ENCODE measurements around the gene USP36. TPM values are rescaled to one million over a fixed set of nuclear protein-coding genes. Genes with fewer than 3 reads are reported as not detected.

USP36 gene
- total RNA-seq, 2 donors from 2014 or later: 57.1 to 62.5 TPM

DNA sequence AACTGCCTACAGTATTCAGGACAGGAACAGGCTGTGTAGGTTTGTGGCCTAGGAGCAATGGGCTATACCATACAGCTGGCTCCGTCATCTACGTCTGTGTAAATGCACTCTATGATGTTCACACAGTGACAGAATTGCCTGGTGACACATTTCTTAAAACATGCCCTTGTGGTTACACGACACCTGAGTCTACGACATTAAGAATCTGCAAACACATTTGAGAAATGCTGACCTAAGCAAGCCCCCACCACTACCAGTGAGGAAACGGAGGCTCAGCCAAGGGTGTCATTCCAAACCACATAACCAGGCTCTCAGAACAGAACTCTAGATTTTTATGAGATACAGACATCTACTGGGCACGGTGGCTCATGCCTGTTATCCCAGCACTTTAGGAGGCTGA lies 23.5 kb downstream of the USP36 start:
- Histone ChIP-seq H3K4me3 (ENCODE audit: low read length) (no peak overlapping the region), H3K9me3 (ENCODE audit: control insufficient read depth, low read length) (no peaks in the 10 kb centered on the region), H3K4me1 (ENCODE audit: control insufficient read depth, insufficient read depth, low read length) (no peaks in the 10 kb centered on the region), H3K27ac (ENCODE audit: low read depth, low read length) (no peak overlapping the region), H3K27me3 (ENCODE audit: control insufficient read depth, insufficient read depth, low read length, poor library complexity, severe bottlenecking) (no peaks in the 10 kb centered on the region), H3K9ac (ENCODE audit: extremely low read depth, low read length, poor library complexity, severe bottlenecking) (no peak overlapping the region), H3K36me3 (ENCODE audit: control insufficient read depth, insufficient read depth, low read length) (peaks cover 86% of the 10 kb centered on the region)
- Mint-ChIP-seq H3K9me3 (no peaks in the 10 kb centered on the region), H3K4me3 (no peak overlapping the region), H3K27me3 (ENCODE audit: insufficient read depth) (no peaks in the 10 kb centered on the region), H3K4me1 (no peaks in the 10 kb centered on the region), H3K27ac (no peak overlapping the region), H3K36me3 (ENCODE audit: low read depth) (peaks cover 73% of the 10 kb centered on the region)
- WGBS, 2 experiments (ENCODE audit: insufficient coverage in 1 of 2, insufficient read length in 1 of 2): 86 to 92% methylated on average over 5 to 6 of the region's 6 CpGs
- no peak for DNase-seq
- no peak for TF ChIP-seq CTCF (conservative IDR thresholded peaks at IDR 0.05)

GRCh38 chr17:78815696-78816095 lies 24.9 kb downstream of the USP36 start:
- Mint-ChIP-seq H3K9me3 (no peaks in the 10 kb centered on the region), H3K4me1 (no peaks in the 10 kb centered on the region), H3K4me3 (no peak overlapping the region), H3K27me3 (ENCODE audit: insufficient read depth) (no peaks in the 10 kb centered on the region), H3K36me3 (ENCODE audit: low read depth) (peaks cover 75% of the 10 kb centered on the region), H3K27ac (no peak overlapping the region)
- Histone ChIP-seq H3K9ac (ENCODE audit: extremely low read depth, low read length, poor library complexity, severe bottlenecking) (no peak overlapping the region), H3K27ac (ENCODE audit: low read depth, low read length) (no peak overlapping the region), H3K27me3 (ENCODE audit: control insufficient read depth, insufficient read depth, low read length, poor library complexity, severe bottlenecking) (no peaks in the 10 kb centered on the region), H3K4me3 (ENCODE audit: low read length) (no peak overlapping the region), H3K36me3 (ENCODE audit: control insufficient read depth, insufficient read depth, low read length) (peaks cover 89% of the 10 kb centered on the region), H3K9me3 (ENCODE audit: control insufficient read depth, low read length) (no peaks in the 10 kb centered on the region), H3K4me1 (ENCODE audit: control insufficient read depth, insufficient read depth, low read length) (no peaks in the 10 kb centered on the region)
- WGBS, 2 experiments (ENCODE audit: insufficient coverage in 1 of 2, insufficient read length in 1 of 2): 86 to 92% methylated on average over 6 to 7 of the region's 7 CpGs
- no peak for DNase-seq
- TF ChIP-seq CTCF (conservative IDR thresholded peaks at IDR 0.05): no peak

DNA sequence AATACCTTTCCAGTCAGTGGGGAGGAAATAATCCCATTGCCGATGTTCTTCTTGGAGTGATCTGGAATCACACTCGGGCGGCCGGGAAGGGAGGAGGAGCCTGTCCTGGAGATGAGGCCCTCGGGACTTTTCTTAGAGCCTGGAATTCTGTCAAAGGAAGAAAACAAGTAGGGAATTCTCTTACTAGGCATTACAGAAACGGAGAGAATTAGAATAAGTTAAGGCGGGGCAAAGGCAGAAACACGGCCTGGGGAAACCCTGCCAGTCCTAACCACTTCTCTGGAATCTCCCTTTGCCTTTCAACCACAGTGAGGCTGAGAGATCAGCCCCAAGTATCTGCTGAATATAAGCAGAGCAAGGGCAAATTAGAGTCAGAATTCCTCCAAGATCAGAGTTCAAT lies 27.8 kb downstream of the USP36 start:
- Mint-ChIP-seq H3K9me3 (no peaks in the 10 kb centered on the region), H3K4me3 (no peak overlapping the region), H3K27ac (peak overlapping the region; percentile 55), H3K36me3 (ENCODE audit: low read depth) (peaks cover 72% of the 10 kb centered on the region), H3K27me3 (ENCODE audit: insufficient read depth) (no peaks in the 10 kb centered on the region), H3K4me1 (no peaks in the 10 kb centered on the region)
- Histone ChIP-seq H3K4me1 (ENCODE audit: control insufficient read depth, insufficient read depth, low read length) (no peaks in the 10 kb centered on the region), H3K4me3 (ENCODE audit: low read length) (no peak overlapping the region), H3K36me3 (ENCODE audit: control insufficient read depth, insufficient read depth, low read length) (peaks cover 89% of the 10 kb centered on the region), H3K27ac (ENCODE audit: low read depth, low read length) (no peak overlapping the region), H3K9me3 (ENCODE audit: control insufficient read depth, low read length) (no peaks in the 10 kb centered on the region), H3K9ac (ENCODE audit: extremely low read depth, low read length, poor library complexity, severe bottlenecking) (no peak overlapping the region), H3K27me3 (ENCODE audit: control insufficient read depth, insufficient read depth, low read length, poor library complexity, severe bottlenecking) (no peaks in the 10 kb centered on the region)
- WGBS, 2 experiments (ENCODE audit: insufficient coverage in 1 of 2, insufficient read length in 1 of 2): 93 to 100% methylated on average over 4 to 8 of the region's 8 CpGs
- no peak for DNase-seq
- no peak for TF ChIP-seq CTCF (conservative IDR thresholded peaks at IDR 0.05)
